HepG2 (cell line): ENCODE results near the gene MYH7. TPM values are rescaled to one million over a fixed set of nuclear protein-coding genes. Genes with fewer than 3 reads are reported as not detected.

ENCODE experiments used
- ATAC-seq: fragments of 200-7000 bp; cut with Tn5 transposase; 3 replicates; pipeline ENCODE4 v1.9.1; 2020; ENCODE audit warnings: mild to moderate bottlenecking, moderate library complexity
- BruUV-seq: library from RNA; stranded (reverse); fragments of 400-500 nt; replicated peaks from 2 replicates; lab custom pipeline; 2021; lab: Mats Ljungman, UMichigan
- CTCF ChIA-PET: fragments of 300-600 bp; formaldehyde crosslinking; extraction: SDS; loops from one replicate; lab custom pipeline; 2021; ENCODE audit warnings: low total read pairs, inconsistent platforms, low intra/inter-chr PET ratio; lab: Yijun Ruan, JAX
- POLR2A ChIA-PET: fragments of 350-600 bp; sonication (Branson Sonifier 250); formaldehyde crosslinking; loops from one replicate; lab custom pipeline; 2020; ENCODE audit warnings: antibody characterized with exemption, inconsistent platforms; lab: Yijun Ruan, JAX
- DNase-seq: peaks from one replicate; pipeline ENCODE4 v3.0.0-alpha.2; 2015; ENCODE audit warnings: low spot score
- FAIRE-seq: peaks from 3 replicates; lab custom pipeline; 2011; peaks lifted over from hg19 to GRCh38; lab: Jason Lieb, UNC
- H2AFZ ChIP-seq: one replicate; pipeline ENCODE4 v1.6.1; 2011; ENCODE audit warnings: low read length, inconsistent platforms
- H3K27ac ChIP-seq: fragments of 300-600 bp; 3 replicates; pipeline ENCODE4 v1.8.0; 2011; ENCODE audit warnings: mixed run types, mild to moderate bottlenecking, mixed read lengths, low read length, inconsistent platforms; ENCODE audit not compliant: insufficient read depth; ENCODE audit errors: extremely low read length
- H3K27me3 ChIP-seq, 2 experiments: fragments of 200-600 bp in 1 of 2; 2 replicates in 1 of 2; 3 replicates in 1 of 2; pipeline versions ENCODE4 v1.6.0 to v1.8.0; 2011; ENCODE audit warnings: low read length in 2 of 2, mild to moderate bottlenecking in 2 of 2, moderate library complexity in 2 of 2, inconsistent platforms in 1 of 2; ENCODE audit not compliant: insufficient read depth in 2 of 2, control insufficient read depth in 1 of 2
- H3K36me3 ChIP-seq, 2 experiments: fragments of 200-600 bp in 1 of 2; replicated peaks in 1 of 2; 2 replicates in 1 of 2; 3 replicates in 1 of 2; pipeline versions ENCODE4 v1.5.1 to v1.8.0; 2011; ENCODE audit warnings: low read length in 2 of 2, inconsistent platforms in 1 of 2; ENCODE audit not compliant: insufficient read depth in 2 of 2, control insufficient read depth in 1 of 2
- H3K4me1 ChIP-seq: 2 replicates; pipeline ENCODE4 v1.5.1; 2012; ENCODE audit warnings: low read length, inconsistent platforms; ENCODE audit not compliant: insufficient read depth
- H3K4me2 ChIP-seq: 2 replicates; pipeline ENCODE4 v1.6.0; 2011; ENCODE audit warnings: low read depth, low read length, inconsistent platforms
- H3K4me3 ChIP-seq, 3 experiments: fragments of 200-600 bp in 1 of 3; sonication (generic), shearing (Covaris generic) in 1 of 3; replicated peaks in 1 of 3; 2 replicates each; pipeline ENCODE4 v1.5.1; 2011 to 2016; ENCODE audit warnings: low read length in 3 of 3, inconsistent platforms in 2 of 3, low read depth in 2 of 3, mild to moderate bottlenecking in 2 of 3, control low read depth in 1 of 3, mixed read lengths in 1 of 3; ENCODE audit not compliant: insufficient read depth in 1 of 3
- H3K79me2 ChIP-seq: one replicate; pipeline ENCODE4 v1.6.1; 2011; ENCODE audit warnings: low read length, inconsistent platforms; ENCODE audit not compliant: insufficient read depth
- H3K9ac ChIP-seq: 2 replicates; pipeline ENCODE4 v1.6.0; 2011; ENCODE audit warnings: mild to moderate bottlenecking, low read depth, low read length, inconsistent platforms; ENCODE audit not compliant: insufficient read depth
- H3K9me3 ChIP-seq: 2 replicates; pipeline ENCODE4 v1.5.1; 2012; ENCODE audit warnings: mild to moderate bottlenecking, low read length
- H4K20me1 ChIP-seq: 2 replicates; pipeline ENCODE4 v1.6.0; 2011; ENCODE audit warnings: inconsistent platforms, mild to moderate bottlenecking, low read length, moderate library complexity; ENCODE audit not compliant: insufficient read depth
- ATF5 ChIP-seq: sonication (generic); formaldehyde crosslinking; IDR thresholded peaks from 2 replicates; pipeline ENCODE4 v1.4.0; 2020; ENCODE audit warnings: mild to moderate bottlenecking, low read depth, missing genetic modification reagents
- CENPX ChIP-seq: sonication (generic); formaldehyde crosslinking; IDR thresholded peaks from 2 replicates; pipeline ENCODE4 v1.9.0; 2021; ENCODE audit warnings: mild to moderate bottlenecking, missing genetic modification reagents, moderate library complexity
- FOXO1 ChIP-seq: sonication (generic); formaldehyde crosslinking; IDR thresholded peaks from 2 replicates; pipeline ENCODE4 v1.4.0; 2020; ENCODE audit warnings: missing genetic modification reagents
- GMEB1 ChIP-seq: sonication (generic); formaldehyde crosslinking; IDR thresholded peaks from 2 replicates; pipeline ENCODE4 v1.5.1; 2020; ENCODE audit warnings: missing genetic modification reagents, mild to moderate bottlenecking, borderline replicate concordance
- IRX3 ChIP-seq: sonication (generic); formaldehyde crosslinking; IDR thresholded peaks from 2 replicates; pipeline ENCODE4 v1.8.1; 2023; ENCODE audit warnings: mild to moderate bottlenecking, low read depth, missing genetic modification reagents, borderline replicate concordance
- NKX3-1 ChIP-seq: sonication (generic); formaldehyde crosslinking; IDR thresholded peaks from 2 replicates; pipeline ENCODE4 v1.5.0; 2020; ENCODE audit warnings: missing genetic modification reagents
- REXO4 ChIP-seq: sonication (generic); formaldehyde crosslinking; IDR thresholded peaks from 2 replicates; pipeline ENCODE4 v1.8.0; 2022; ENCODE audit warnings: missing genetic modification reagents, mild to moderate bottlenecking, borderline replicate concordance
- SMYD3 ChIP-seq: sonication (generic); formaldehyde crosslinking; IDR thresholded peaks from 2 replicates; pipeline ENCODE4 v1.8.1; 2023; ENCODE audit warnings: mild to moderate bottlenecking, missing genetic modification reagents
- U2AF1 ChIP-seq: fragments of 200-400 bp; formaldehyde crosslinking; optimal IDR thresholded peaks from 2 replicates; pipeline ENCODE3; 2017; ENCODE audit warnings: mild to moderate bottlenecking, low read depth, low read length
- WIZ ChIP-seq: sonication (generic); formaldehyde crosslinking; IDR thresholded peaks from 2 replicates; pipeline ENCODE4 v1.5.1; 2020; ENCODE audit warnings: mild to moderate bottlenecking, missing genetic modification reagents
- ZFP41 ChIP-seq: sonication (generic); formaldehyde crosslinking; IDR thresholded peaks from 2 replicates; pipeline ENCODE4 v1.4.0; 2020; ENCODE audit warnings: mild to moderate bottlenecking, missing genetic modification reagents, borderline replicate concordance
- ZNF333 ChIP-seq: sonication (generic); formaldehyde crosslinking; IDR thresholded peaks from 2 replicates; pipeline ENCODE4 v1.4.0; 2020; ENCODE audit warnings: mild to moderate bottlenecking, missing genetic modification reagents, borderline replicate concordance
- ZNF570 ChIP-seq: sonication (generic); formaldehyde crosslinking; IDR thresholded peaks from 2 replicates; pipeline ENCODE4 v1.4.0; 2020; ENCODE audit warnings: mild to moderate bottlenecking, missing genetic modification reagents, borderline replicate concordance
- ZNF839 ChIP-seq: sonication (generic); formaldehyde crosslinking; IDR thresholded peaks from 2 replicates; pipeline ENCODE4 v1.4.0; 2020; ENCODE audit warnings: missing genetic modification reagents, mild to moderate bottlenecking, borderline replicate concordance
- ZNF879 ChIP-seq: sonication (generic); formaldehyde crosslinking; IDR thresholded peaks from 2 replicates; pipeline ENCODE4 v1.8.1; 2023; ENCODE audit warnings: missing genetic modification reagents
- ZNF891 ChIP-seq: sonication (generic); formaldehyde crosslinking; IDR thresholded peaks from 2 replicates; pipeline ENCODE4 v1.5.0; 2020; ENCODE audit warnings: mild to moderate bottlenecking, missing genetic modification reagents
- WGBS: methylation state at CpG from one replicate; pipeline ENCODE4 v1.1.6; 2017; ENCODE audit warnings: low lambda C conversion rate; 5-methylcytosine and 5-hydroxymethylcytosine counted together
- in situ Hi-C: cut with HindIII; loops from 2 replicates; pipeline ENCODE4 v1.10.0; 2017; ENCODE audit warnings: low pct_unique_long_range_greater_than_20kb; ENCODE audit not compliant: extremely low pct_ligation_motif_present
- intact Hi-C: fragments of 100-400 bp; cut with micrococcal nuclease; formaldehyde crosslinking; loops from one replicate; pipeline ENCODE4 v1.10.0; 2022; ENCODE audit not compliant: unreplicated experiment
- polyA plus RNA-seq, 8 experiments: library from polyadenylated mRNA; depleted of rRNA in 3 of 8; stranded (reverse) in 7 of 8; unstranded in 1 of 8; fragments of >200 nt; fragmentation: Illumina TruSeq in 4 of 8; extraction: Trizol in 4 of 8; gene quantifications; 2 replicates each; pipeline versions ENCODE4 v1.2.1 to v1.2.3, GENCODE V29; 2011 to 2016; ENCODE audit warnings: low read depth in 4 of 8, missing spikeins in 1 of 8, mixed read lengths in 1 of 8; ENCODE audit not compliant: insufficient read depth in 1 of 8
- total RNA-seq, 5 experiments: library from RNA; depleted of rRNA; stranded (reverse); fragments of >200 nt; fragmentation: Illumina TruSeq; extraction: Trizol; gene quantifications; 2 replicates each; pipeline ENCODE4 v1.2.3, GENCODE V29; 2016; ENCODE audit warnings: low read depth in 1 of 5
- TF ChIP-seq, protein P1 (sequence below): sonication (generic); formaldehyde crosslinking; IDR thresholded peaks from 2 replicates; pipeline ENCODE4 v1.4.0; 2020; ENCODE audit warnings: missing genetic modification reagents, borderline replicate concordance
- TF ChIP-seq, protein P2 (sequence below): sonication (generic); formaldehyde crosslinking; IDR thresholded peaks from 2 replicates; pipeline ENCODE4 v1.8.0; 2022; ENCODE audit warnings: missing genetic modification reagents, mild to moderate bottlenecking, borderline replicate concordance
- TF ChIP-seq, protein P3 (sequence below): sonication (generic); formaldehyde crosslinking; conservative IDR thresholded peaks from 2 replicates; pipeline ENCODE4 v1.4.0; 2020; ENCODE audit warnings: missing genetic modification reagents

MYH7 gene
- total and polyA plus RNA-seq, 2 of the 13 experiments (the other 11 are each of a cell fraction or from before 2014, with no cell fraction given), result 0.04 TPM; not detected in 1

GRCh38 chr14:23399136-23399535 lies 36.3 kb downstream of the MYH7 start:
- in situ Hi-C loops (no loop called here), intact Hi-C loops (no loop called here)
- DNase-seq, result no peak
- Histone ChIP-seq H3K27me3 (peaks cover 28 to 78% of the 10 kb centered on the region in 2 experiments), H2AFZ (no peak overlapping the region), H3K9me3 (no peaks in the 10 kb centered on the region), H3K4me1 (no peaks in the 10 kb centered on the region), H3K4me3 (no peak overlapping the region), H3K27ac (no peak overlapping the region), H3K36me3 (no peaks in the 10 kb centered on the region), H4K20me1 (no peaks in the 10 kb centered on the region), H3K4me2 (no peak overlapping the region), H3K79me2 (no peaks in the 10 kb centered on the region), H3K9ac (no peak overlapping the region)
- whole genome bisulfite sequencing, result 64% methylated on average over 3 of the region's 3 CpGs
- ChIA-PET POLR2A (no interaction called here), CTCF (no interaction called here)
- no TSS peak for BruUV-seq
- FAIRE-seq, result no peak
- ATAC-seq, result no peak
- TF ChIP-seq GMEB1 (CRISPR knock-in tag) (no peak), ZFP41 (CRISPR knock-in tag) (no peak), FOXO1 (CRISPR knock-in tag) (no peak), NKX3-1 (CRISPR knock-in tag) (no peak), ZNF891 (CRISPR knock-in tag) (no peak), ZNF839 (CRISPR knock-in tag) (no peak), ATF5 (CRISPR knock-in tag) (no peak), U2AF1 (no peak), REXO4 (CRISPR knock-in tag) (no peak), ZNF333 (no peak), ZNF570 (CRISPR knock-in tag) (no peak), CENPX (CRISPR knock-in tag) (no peak), IRX3 (CRISPR knock-in tag) (no peak), SMYD3 (CRISPR knock-in tag) (no peak), ZNF879 (CRISPR knock-in tag) (no peak), WIZ (CRISPR knock-in tag) (no peak)
- TF ChIP-seq, protein P1, sequence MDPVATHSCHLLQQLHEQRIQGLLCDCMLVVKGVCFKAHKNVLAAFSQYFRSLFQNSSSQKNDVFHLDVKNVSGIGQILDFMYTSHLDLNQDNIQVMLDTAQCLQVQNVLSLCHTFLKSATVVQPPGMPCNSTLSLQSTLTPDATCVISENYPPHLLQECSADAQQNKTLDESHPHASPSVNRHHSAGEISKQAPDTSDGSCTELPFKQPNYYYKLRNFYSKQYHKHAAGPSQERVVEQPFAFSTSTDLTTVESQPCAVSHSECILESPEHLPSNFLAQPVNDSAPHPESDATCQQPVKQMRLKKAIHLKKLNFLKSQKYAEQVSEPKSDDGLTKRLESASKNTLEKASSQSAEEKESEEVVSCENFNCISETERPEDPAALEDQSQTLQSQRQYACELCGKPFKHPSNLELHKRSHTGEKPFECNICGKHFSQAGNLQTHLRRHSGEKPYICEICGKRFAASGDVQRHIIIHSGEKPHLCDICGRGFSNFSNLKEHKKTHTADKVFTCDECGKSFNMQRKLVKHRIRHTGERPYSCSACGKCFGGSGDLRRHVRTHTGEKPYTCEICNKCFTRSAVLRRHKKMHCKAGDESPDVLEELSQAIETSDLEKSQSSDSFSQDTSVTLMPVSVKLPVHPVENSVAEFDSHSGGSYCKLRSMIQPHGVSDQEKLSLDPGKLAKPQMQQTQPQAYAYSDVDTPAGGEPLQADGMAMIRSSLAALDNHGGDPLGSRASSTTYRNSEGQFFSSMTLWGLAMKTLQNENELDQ (CRISPR knock-in tag), result no peak
- TF ChIP-seq, protein P2, sequence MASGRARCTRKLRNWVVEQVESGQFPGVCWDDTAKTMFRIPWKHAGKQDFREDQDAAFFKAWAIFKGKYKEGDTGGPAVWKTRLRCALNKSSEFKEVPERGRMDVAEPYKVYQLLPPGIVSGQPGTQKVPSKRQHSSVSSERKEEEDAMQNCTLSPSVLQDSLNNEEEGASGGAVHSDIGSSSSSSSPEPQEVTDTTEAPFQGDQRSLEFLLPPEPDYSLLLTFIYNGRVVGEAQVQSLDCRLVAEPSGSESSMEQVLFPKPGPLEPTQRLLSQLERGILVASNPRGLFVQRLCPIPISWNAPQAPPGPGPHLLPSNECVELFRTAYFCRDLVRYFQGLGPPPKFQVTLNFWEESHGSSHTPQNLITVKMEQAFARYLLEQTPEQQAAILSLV (CRISPR knock-in tag), result no peak
- TF ChIP-seq, protein P3, sequence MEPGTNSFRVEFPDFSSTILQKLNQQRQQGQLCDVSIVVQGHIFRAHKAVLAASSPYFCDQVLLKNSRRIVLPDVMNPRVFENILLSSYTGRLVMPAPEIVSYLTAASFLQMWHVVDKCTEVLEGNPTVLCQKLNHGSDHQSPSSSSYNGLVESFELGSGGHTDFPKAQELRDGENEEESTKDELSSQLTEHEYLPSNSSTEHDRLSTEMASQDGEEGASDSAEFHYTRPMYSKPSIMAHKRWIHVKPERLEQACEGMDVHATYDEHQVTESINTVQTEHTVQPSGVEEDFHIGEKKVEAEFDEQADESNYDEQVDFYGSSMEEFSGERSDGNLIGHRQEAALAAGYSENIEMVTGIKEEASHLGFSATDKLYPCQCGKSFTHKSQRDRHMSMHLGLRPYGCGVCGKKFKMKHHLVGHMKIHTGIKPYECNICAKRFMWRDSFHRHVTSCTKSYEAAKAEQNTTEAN (CRISPR knock-in tag), result no peak
